ENCODE results near the gene MEX3D. TPM values are rescaled to one million over a fixed set of nuclear protein-coding genes. Genes with fewer than 3 reads are reported as not detected.
A peak's percentile ranks its signal among the peaks of the same experiment; 100 is the strongest.

Gene MEX3D
- 1 to 10 TPM; 3.0 to 4.4 TPM for total RNA-seq
- polyA plus RNA-seq, result under 1 TPM in 1 of 3 donors, not detected in 2; 0.08 TPM
- 0 to 8.7 (median 5.2) reads per million in 6 experiments for total RNA-seq

DNA sequence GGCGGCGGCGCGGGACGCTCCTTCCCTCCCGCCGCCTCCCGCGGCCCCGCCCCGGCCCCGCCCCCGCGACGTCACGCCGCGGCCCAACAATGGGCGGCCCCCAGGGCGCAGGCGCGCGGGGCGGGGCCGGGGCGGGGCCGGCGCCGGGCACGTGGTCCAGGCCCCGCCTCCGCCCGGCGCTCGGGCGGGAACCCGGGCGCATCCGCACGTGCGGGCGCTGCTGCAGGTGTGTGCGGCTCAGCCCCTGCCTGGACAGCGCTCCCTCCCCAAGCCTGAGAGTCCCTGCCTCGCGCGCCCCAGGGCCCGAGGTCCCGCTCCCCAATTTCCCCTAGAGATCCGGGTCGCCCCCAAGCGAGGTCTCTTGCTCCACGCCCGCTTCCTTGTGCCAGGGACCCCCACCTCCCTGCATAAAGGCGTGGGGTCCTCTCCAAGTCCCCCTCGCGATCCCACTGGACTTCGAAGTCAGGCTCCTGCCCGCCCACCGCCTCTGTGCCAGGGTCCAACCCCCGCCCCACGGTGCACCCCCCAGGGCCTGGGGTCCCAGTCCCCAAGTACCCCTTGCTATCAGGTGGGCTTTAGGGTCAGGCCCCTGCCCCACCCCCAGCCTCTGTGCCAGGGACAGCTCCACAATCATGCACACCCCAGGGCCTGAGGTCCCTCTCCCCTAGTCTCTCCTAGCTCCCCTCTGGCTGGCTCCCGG is at the start of gene MEX3D:
Gene MEX3D, minus strand, starts transcription at position 6 of the 700 bp plus-strand sequence. CDS start 267 bp downstream, outside the sequence.
- peak; percentile 62 to 98 (median 82) for DNase-seq
- peaks cover 0 to 4% (median 0%) of the 10 kb centered on the region in 5 donors for H3K27me3 Mint-ChIP-seq
- H3K36me3 Mint-ChIP-seq, result no peaks in the 10 kb centered on the region
- no peaks in the 10 kb centered on the region for H3K9me3 Mint-ChIP-seq
- H3K27ac Mint-ChIP-seq, result peak within 1 kb of the TSS in 3 of 10 donors; percentile 8 to 49 (median 34)
- POLR2A ChIA-PET, result interaction anchor here (1.1 kb wide), 1 partner anchor 33 kb away, joined by 3 read pairs; no protein-coding TSS in a partner anchor
- peak; percentile 87 to 95 for ATAC-seq
- H3K4me1 Mint-ChIP-seq, result peaks cover 4 to 9% (median 5%) of the 10 kb centered on the region in 4 donors
- peak within 1 kb of the TSS; percentile 18 to 74 (median 53) for H3K4me3 Mint-ChIP-seq

DNA sequence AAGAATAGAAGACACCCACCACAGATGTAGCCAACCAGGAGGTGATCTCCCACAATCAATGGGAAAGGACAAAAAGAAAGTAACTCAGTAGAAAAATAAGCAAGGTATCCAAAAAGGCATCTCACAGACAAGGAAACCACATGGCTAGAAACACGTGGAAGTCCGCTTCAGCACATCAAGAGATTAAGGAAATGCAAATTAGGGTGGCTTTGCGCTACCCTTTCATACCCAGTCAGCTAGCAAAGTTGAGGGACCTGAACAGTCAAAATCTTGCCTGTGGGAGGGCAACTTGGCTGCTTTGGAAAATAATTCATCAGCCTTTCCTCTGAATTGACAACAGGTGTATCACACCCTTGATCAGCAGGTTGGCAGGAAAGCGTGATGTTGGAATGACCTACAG is 48.8 kb upstream of the MEX3D start:
- no peaks in the 10 kb centered on the region for H3K9me3 Mint-ChIP-seq
- ATAC-seq, result peak; percentile 63 to 75
- peaks cover 0 to 47% (median 15%) of the 10 kb centered on the region in 3 donors for H3K36me3 Mint-ChIP-seq
- H3K4me3 Mint-ChIP-seq, result peak overlapping the region in 5 of 10 donors; percentile 1 to 56 (median 20)
- DNase-seq, result no peak
- POLR2A ChIA-PET, result interaction anchor here (1.2 kb wide), 1 partner anchor 35 kb away, joined by 4 read pairs; no protein-coding TSS in a partner anchor
- H3K27ac Mint-ChIP-seq, result peak overlapping the region in 8 of 10 donors; percentile 24 to 86 (median 62)
- peaks cover 14 to 41% (median 19%) of the 10 kb centered on the region in 4 donors for H3K4me1 Mint-ChIP-seq
- no peaks in the 10 kb centered on the region for H3K27me3 Mint-ChIP-seq

DNA sequence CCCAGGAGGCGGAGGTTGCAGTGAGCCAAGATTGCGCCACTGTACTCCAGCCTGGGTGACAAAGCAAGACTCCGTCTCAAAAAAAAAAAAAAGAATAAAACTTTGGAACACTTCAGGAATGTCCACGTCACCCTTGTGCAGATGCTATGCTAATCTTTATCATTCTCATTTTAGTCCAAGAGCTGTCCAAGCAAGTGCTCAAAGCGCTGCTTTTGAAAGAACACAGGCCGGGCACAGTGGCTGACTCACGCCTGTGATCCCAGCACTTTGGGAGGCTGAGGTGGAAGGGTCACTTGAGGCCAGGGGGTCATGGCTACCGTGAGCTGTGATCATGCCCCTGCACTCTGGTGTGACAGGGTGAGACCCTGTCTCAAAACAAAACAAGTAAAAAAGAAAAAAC is 48.3 kb upstream of the MEX3D start:
- H3K36me3 Mint-ChIP-seq, result peaks cover 0 to 49% (median 15%) of the 10 kb centered on the region in 3 donors
- peaks cover 14 to 44% (median 20%) of the 10 kb centered on the region in 4 donors for H3K4me1 Mint-ChIP-seq
- peak overlapping the region in 3 of 10 donors; percentile 0 to 12 (median 1) for H3K4me3 Mint-ChIP-seq
- ATAC-seq, result no peak
- DNase-seq, result no peak
- H3K27ac Mint-ChIP-seq, result peak overlapping the region in 6 of 10 donors; percentile 17 to 86 (median 60)
- POLR2A ChIA-PET, result interaction anchor here (1.2 kb wide), 1 partner anchor 35 kb away, joined by 4 read pairs; no protein-coding TSS in a partner anchor
- no peaks in the 10 kb centered on the region for H3K9me3 Mint-ChIP-seq
- H3K27me3 Mint-ChIP-seq, result no peaks in the 10 kb centered on the region

- POLR2A ChIA-PET, result no interaction called here
- Mint-ChIP-seq H3K27me3 (no peaks in the 10 kb centered on the region), H3K36me3 (peaks cover 0 to 54% (median 17%) of the 10 kb centered on the region in 3 donors), H3K4me1 (peaks cover 16 to 52% (median 30%) of the 10 kb centered on the region in 4 donors), H3K27ac (peak overlapping the region in 1 of 10 donors; percentile 80), H3K4me3 (no peak overlapping the region), H3K9me3 (no peaks in the 10 kb centered on the region)
- ATAC-seq (no peak), DNase-seq (no peak)
Observed at GRCh38 chr19:1615156-1615765, 47.1 kb upstream of the MEX3D start.

DNA sequence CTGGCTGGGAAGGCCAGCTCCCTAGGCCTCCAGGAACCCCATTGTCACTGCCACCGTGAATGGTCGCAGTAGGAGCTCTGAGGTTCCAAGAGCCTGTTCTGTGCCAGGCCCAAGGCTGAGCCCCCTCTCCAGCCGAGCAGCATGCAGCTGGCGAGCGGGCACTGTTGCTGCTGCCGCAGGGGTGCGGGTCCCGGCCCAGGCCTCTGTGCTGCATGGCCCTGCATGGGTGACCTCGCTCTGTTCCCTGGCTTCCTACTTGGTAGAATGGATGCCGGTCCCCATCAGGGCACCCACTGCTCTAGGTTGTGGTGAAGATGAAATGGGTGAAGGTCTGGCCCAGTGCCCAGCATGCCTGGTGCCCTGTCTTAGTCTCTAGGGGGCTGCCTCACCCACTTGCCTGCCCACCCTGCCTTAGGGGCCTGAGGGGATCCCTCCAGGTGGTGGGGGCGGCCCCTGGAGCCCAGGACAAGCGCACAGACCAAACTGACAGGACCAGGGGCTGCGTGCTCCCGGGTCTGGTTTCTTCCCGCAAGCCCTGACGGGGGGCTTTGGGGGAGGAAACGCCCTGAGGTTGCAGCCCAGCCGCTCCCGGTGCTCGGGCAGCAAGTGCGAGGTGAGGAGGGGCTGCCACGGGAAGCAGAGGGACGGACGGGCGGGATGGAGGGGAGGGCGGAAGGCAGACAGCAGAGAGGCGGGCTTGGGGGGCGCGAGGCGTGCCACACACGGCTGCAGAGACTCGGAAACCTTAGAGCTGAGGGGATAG is 45.9 kb upstream of the MEX3D start:
- peak overlapping the region in 1 of 10 donors; percentile 59 for H3K27ac Mint-ChIP-seq
- H3K9me3 Mint-ChIP-seq, result no peaks in the 10 kb centered on the region
- H3K27me3 Mint-ChIP-seq, result no peaks in the 10 kb centered on the region
- POLR2A ChIA-PET, result no interaction called here
- H3K4me1 Mint-ChIP-seq, result peaks cover 16 to 59% (median 42%) of the 10 kb centered on the region in 4 donors
- H3K36me3 Mint-ChIP-seq, result peaks cover 0 to 53% (median 17%) of the 10 kb centered on the region in 3 donors
- H3K4me3 Mint-ChIP-seq, result no peak overlapping the region
- DNase-seq, result no peak
- no peak for ATAC-seq

GRCh38 chr19:1613146-1613545 is 45.0 kb upstream of the MEX3D start:
- H3K36me3 Mint-ChIP-seq, result peaks cover 0 to 47% (median 17%) of the 10 kb centered on the region in 3 donors
- H3K9me3 Mint-ChIP-seq, result no peaks in the 10 kb centered on the region
- ATAC-seq, result no peak
- no peak overlapping the region for H3K4me3 Mint-ChIP-seq
- POLR2A ChIA-PET, result no interaction called here
- H3K4me1 Mint-ChIP-seq, result peaks cover 19 to 58% (median 46%) of the 10 kb centered on the region in 4 donors
- H3K27ac Mint-ChIP-seq, result peak overlapping the region in 3 of 10 donors; percentile 10 to 62 (median 59)
- H3K27me3 Mint-ChIP-seq, result no peaks in the 10 kb centered on the region
- no peak for DNase-seq

- H3K4me1 Mint-ChIP-seq, result peaks cover 17 to 57% (median 43%) of the 10 kb centered on the region in 4 donors
- H3K36me3 Mint-ChIP-seq, result peaks cover 0 to 43% (median 17%) of the 10 kb centered on the region in 3 donors
- H3K9me3 Mint-ChIP-seq, result no peaks in the 10 kb centered on the region
- no peaks in the 10 kb centered on the region for H3K27me3 Mint-ChIP-seq
- ATAC-seq, result no peak
- no peak for DNase-seq
- H3K27ac Mint-ChIP-seq, result peak overlapping the region in 3 of 10 donors; percentile 46 to 59 (median 49)
- no peak overlapping the region for H3K4me3 Mint-ChIP-seq
- POLR2A ChIA-PET, result interaction anchor here (0.6 kb wide), 1 partner anchor 224 kb away, joined by 5 read pairs; no protein-coding TSS in a partner anchor
Observed at GRCh38 chr19:1612114-1613086, 44.3 kb upstream of the MEX3D start.

DNA sequence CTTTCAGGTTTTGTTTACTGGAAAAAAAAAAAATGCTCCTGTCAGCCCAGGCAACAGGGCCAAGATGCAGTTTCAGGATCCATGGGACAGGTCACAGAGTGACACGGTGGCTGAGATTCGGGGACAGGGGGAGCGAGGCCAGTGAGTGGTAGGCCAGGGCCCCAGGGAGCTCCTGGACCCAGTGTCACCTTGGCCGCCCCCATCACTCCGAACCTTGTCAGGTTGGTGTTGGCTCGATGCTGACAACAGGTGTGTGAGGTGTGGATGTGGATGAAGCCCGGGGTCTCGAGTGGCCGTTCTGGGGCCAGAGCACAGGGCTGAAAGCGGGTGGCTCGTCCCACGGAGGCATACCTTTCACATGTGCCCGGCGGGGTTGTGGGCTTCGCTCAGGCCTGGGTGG is 43.2 kb upstream of the MEX3D start:
- Mint-ChIP-seq H3K4me1 (peaks cover 10 to 56% (median 40%) of the 10 kb centered on the region in 4 donors), H3K36me3 (peaks cover 0 to 41% (median 17%) of the 10 kb centered on the region in 3 donors), H3K27me3 (no peaks in the 10 kb centered on the region), H3K4me3 (peak overlapping the region in 5 of 10 donors; percentile 18 to 82 (median 54)), H3K27ac (peak overlapping the region in 7 of 10 donors; percentile 19 to 81 (median 55)), H3K9me3 (no peaks in the 10 kb centered on the region)
- no peak for ATAC-seq
- no peak for DNase-seq
- POLR2A ChIA-PET, result no interaction called here

GRCh38 chr19:1610579-1610978 is 42.5 kb upstream of the MEX3D start:
- DNase-seq (peak in 8 of 10 donors; percentile 35 to 73 (median 53)), ATAC-seq (peak; percentile 1 to 14)
- Mint-ChIP-seq H3K4me1 (peaks cover 13 to 58% (median 47%) of the 10 kb centered on the region in 4 donors), H3K9me3 (no peaks in the 10 kb centered on the region), H3K27ac (peak overlapping the region in 9 of 10 donors; percentile 26 to 85 (median 63)), H3K4me3 (peak overlapping the region in 8 of 10 donors; percentile 22 to 82 (median 30)), H3K36me3 (peaks cover 0 to 36% (median 12%) of the 10 kb centered on the region in 3 donors), H3K27me3 (no peaks in the 10 kb centered on the region)
- POLR2A ChIA-PET, result interaction anchor here (1.9 kb wide), 1 partner anchor 18 kb away, joined by 8 read pairs; the partner anchor contains the start of gene MBD3

- H3K4me3 Mint-ChIP-seq, result peak overlapping the region in 9 of 10 donors; percentile 60 to 86 (median 85)
- no peaks in the 10 kb centered on the region for H3K27me3 Mint-ChIP-seq
- POLR2A ChIA-PET, result interaction anchor here (0.9 to 1.9 kb wide), 3 partner anchors 17 to 42 kb away, joined by 3 to 8 read pairs (median 3); partner anchors contain the start of gene MBD3
- H3K27ac Mint-ChIP-seq, result peak overlapping the region in 8 of 10 donors; percentile 30 to 90 (median 76)
- peaks cover 0 to 33% (median 9%) of the 10 kb centered on the region in 3 donors for H3K36me3 Mint-ChIP-seq
- peaks cover 16 to 58% (median 50%) of the 10 kb centered on the region in 4 donors for H3K4me1 Mint-ChIP-seq
- no peak for DNase-seq
- no peaks in the 10 kb centered on the region for H3K9me3 Mint-ChIP-seq
- ATAC-seq, result no peak
Observed at GRCh38 chr19:1609680-1610474, 41.8 kb upstream of the MEX3D start.
